Fibroblast of lung (primary cell): Measurements from ENCODE around the gene MYRIP. TPM values are rescaled to one million over a fixed set of nuclear protein-coding genes. Genes with fewer than 3 reads are reported as not detected.
"Not testable (repeated sequence)": the region's sequence is repeated elsewhere in the genome, so short reads cannot be mapped to it uniquely, and the experiment has no call there.

Experiments
- DNase-seq, 2 donors: peaks; one replicate each; pipeline versions ENCODE4 v3.0.0 to v3.0.0-alpha.2; 2010; ENCODE audit warnings: low read depth in 2 of 2
- H2AFZ ChIP-seq: 2 replicates; pipeline ENCODE4 v1.5.1; 2012; ENCODE audit warnings: low read length, control low read depth, inconsistent platforms
- H3K27ac ChIP-seq: 2 replicates; pipeline ENCODE4 v1.5.1; 2011; ENCODE audit warnings: low read length, control low read depth; ENCODE audit not compliant: insufficient read depth
- H3K27me3 ChIP-seq: 2 replicates; pipeline ENCODE4 v1.5.1; 2011; ENCODE audit warnings: mild to moderate bottlenecking, low read length; ENCODE audit not compliant: control insufficient read depth, insufficient read depth
- H3K36me3 ChIP-seq: 2 replicates; pipeline ENCODE4 v1.5.1; 2011; ENCODE audit warnings: low read length; ENCODE audit not compliant: control insufficient read depth, insufficient read depth
- H3K4me1 ChIP-seq: 2 replicates; pipeline ENCODE4 v1.5.1; 2011; ENCODE audit warnings: low read length; ENCODE audit not compliant: control insufficient read depth, insufficient read depth; ENCODE audit errors: extremely low read depth
- H3K4me2 ChIP-seq: 2 replicates; pipeline ENCODE4 v1.5.1; 2011; ENCODE audit warnings: low read length, control low read depth; ENCODE audit not compliant: insufficient read depth; ENCODE audit errors: extremely low read depth
- H3K4me3 ChIP-seq, 4 experiments: fragments of 200-600 bp in 1 of 4; sonication (generic) in 1 of 4; replicated peaks in 1 of 4; 2 replicates each; pipeline ENCODE4 v1.5.1; 2011 to 2016; ENCODE audit warnings: low read length in 4 of 4, low read depth in 3 of 4, mild to moderate bottlenecking in 3 of 4, control low read depth in 2 of 4, inconsistent platforms in 1 of 4, mixed read lengths in 1 of 4; ENCODE audit not compliant: insufficient read depth in 1 of 4; ENCODE audit errors: control extremely low read depth in 1 of 4
- H3K79me2 ChIP-seq: 2 replicates; pipeline ENCODE4 v1.5.1; 2012; ENCODE audit warnings: mild to moderate bottlenecking, low read length, inconsistent platforms; ENCODE audit not compliant: control insufficient read depth, insufficient read depth
- H3K9ac ChIP-seq: 2 replicates; pipeline ENCODE4 v1.5.1; 2011; ENCODE audit warnings: mild to moderate bottlenecking, low read length, control low read depth; ENCODE audit not compliant: insufficient read depth
- H3K9me3 ChIP-seq: 2 replicates; pipeline ENCODE4 v1.5.1; 2012; ENCODE audit warnings: low read depth, low read length; ENCODE audit not compliant: control insufficient read depth, insufficient read depth
- H4K20me1 ChIP-seq: 2 replicates; pipeline ENCODE4 v1.5.1; 2011; ENCODE audit warnings: low read length; ENCODE audit not compliant: control insufficient read depth, insufficient read depth; ENCODE audit errors: extremely low read depth
- EZH2 ChIP-seq: IDR thresholded peaks from 2 replicates; pipeline ENCODE4 v1.5.1; 2012; ENCODE audit warnings: low read length, control low read depth, mild to moderate bottlenecking; ENCODE audit errors: missing control alignments
- polyA plus RNA-seq, 2 donors: library from polyadenylated mRNA; depleted of rRNA in 1 of 2; stranded (reverse) in 1 of 2; unstranded in 1 of 2; fragments of >200 nt; gene quantifications; 2 replicates each; pipeline ENCODE4 v1.2.1, GENCODE V29; 2011 to 2012; ENCODE audit warnings: missing spikeins in 1 of 2
- total RNA-seq: library from RNA; depleted of rRNA; stranded (reverse); fragments of >200 nt; gene quantifications from 2 replicates; pipeline ENCODE4 v1.2.1, GENCODE V29; 2014
- TF ChIP-seq, protein P1 (sequence below), 2 donors: IDR thresholded peaks in 1 of 2; conservative IDR thresholded peaks in 1 of 2; 1 replicate in 1 of 2; 2 replicates in 1 of 2; pipeline ENCODE4 v1.5.1; 2011 to 2012; ENCODE audit warnings: low read length in 2 of 2, control low read depth in 1 of 2, inconsistent platforms in 1 of 2, low read depth in 1 of 2, mild to moderate bottlenecking in 1 of 2

The MYRIP gene
- total and polyA plus RNA-seq, 2 donors (not counting 1 experiment from before 2014, with no cell fraction given), result 0.02 TPM; not detected in 1

- Histone ChIP-seq H3K9ac (no peak overlapping the region), H3K4me1 (no peaks in the 10 kb centered on the region), H3K27me3 (no peaks in the 10 kb centered on the region), H4K20me1 (no peaks in the 10 kb centered on the region), H3K79me2 (no peaks in the 10 kb centered on the region), H2AFZ (no peak overlapping the region), H3K4me3 (no peak overlapping the region), H3K9me3 (no peaks in the 10 kb centered on the region), H3K4me2 (no peak overlapping the region), H3K36me3 (no peaks in the 10 kb centered on the region), H3K27ac (no peak overlapping the region)
- TF ChIP-seq EZH2, result no peak
- TF ChIP-seq, protein P1, sequence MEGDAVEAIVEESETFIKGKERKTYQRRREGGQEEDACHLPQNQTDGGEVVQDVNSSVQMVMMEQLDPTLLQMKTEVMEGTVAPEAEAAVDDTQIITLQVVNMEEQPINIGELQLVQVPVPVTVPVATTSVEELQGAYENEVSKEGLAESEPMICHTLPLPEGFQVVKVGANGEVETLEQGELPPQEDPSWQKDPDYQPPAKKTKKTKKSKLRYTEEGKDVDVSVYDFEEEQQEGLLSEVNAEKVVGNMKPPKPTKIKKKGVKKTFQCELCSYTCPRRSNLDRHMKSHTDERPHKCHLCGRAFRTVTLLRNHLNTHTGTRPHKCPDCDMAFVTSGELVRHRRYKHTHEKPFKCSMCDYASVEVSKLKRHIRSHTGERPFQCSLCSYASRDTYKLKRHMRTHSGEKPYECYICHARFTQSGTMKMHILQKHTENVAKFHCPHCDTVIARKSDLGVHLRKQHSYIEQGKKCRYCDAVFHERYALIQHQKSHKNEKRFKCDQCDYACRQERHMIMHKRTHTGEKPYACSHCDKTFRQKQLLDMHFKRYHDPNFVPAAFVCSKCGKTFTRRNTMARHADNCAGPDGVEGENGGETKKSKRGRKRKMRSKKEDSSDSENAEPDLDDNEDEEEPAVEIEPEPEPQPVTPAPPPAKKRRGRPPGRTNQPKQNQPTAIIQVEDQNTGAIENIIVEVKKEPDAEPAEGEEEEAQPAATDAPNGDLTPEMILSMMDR (conservative IDR thresholded peaks at IDR 0.05 in 1 of 2, IDR thresholded peaks at IDR 0.05 in 1 of 2; ENCODE audit: low read depth in 1 of 2, low read length in 2 of 2), result no peak
- no peak for DNase-seq
These were observed 469.4 kb downstream of the MYRIP start for GRCh38 chr3:40278791-40279190.

DNA sequence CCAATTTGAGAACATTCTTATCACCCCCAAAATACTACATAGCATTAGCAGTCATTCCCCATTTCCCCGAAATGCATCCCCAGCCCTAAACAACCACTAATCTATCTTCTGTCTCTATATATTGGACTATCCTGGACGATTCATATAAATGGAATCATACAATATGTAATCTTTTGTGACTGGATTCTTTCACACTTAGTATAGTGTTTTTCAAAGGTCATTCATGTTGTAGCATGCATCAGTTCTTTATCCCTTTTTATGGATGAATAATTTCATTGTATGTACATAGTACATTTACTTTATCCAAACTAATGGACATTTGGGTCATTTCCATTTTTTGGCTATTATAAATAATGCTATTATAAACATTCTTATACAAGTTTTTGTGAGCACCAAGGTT, 472.6 kb downstream of the MYRIP start:
- H3K4me1 ChIP-seq, result no peaks in the 10 kb centered on the region
- no peaks in the 10 kb centered on the region for H3K36me3 ChIP-seq
- no peak overlapping the region for H3K27ac ChIP-seq
- H3K79me2 ChIP-seq, result no peaks in the 10 kb centered on the region
- no peak overlapping the region for H3K9ac ChIP-seq
- H2AFZ ChIP-seq, result no peak overlapping the region
- H3K27me3 ChIP-seq, result no peaks in the 10 kb centered on the region
- no peaks in the 10 kb centered on the region for H4K20me1 ChIP-seq
- no peak overlapping the region for H3K4me3 ChIP-seq
- TF ChIP-seq EZH2, result no peak
- TF ChIP-seq, protein P1 (conservative IDR thresholded peaks at IDR 0.05 in 1 of 2, IDR thresholded peaks at IDR 0.05 in 1 of 2; ENCODE audit: low read depth in 1 of 2, low read length in 2 of 2), result no peak
- H3K4me2 ChIP-seq, result no peak overlapping the region
- no peak for DNase-seq
- H3K9me3 ChIP-seq, result no peaks in the 10 kb centered on the region

GRCh38 chr3:40283057-40283456, 473.6 kb downstream of the MYRIP start:
- H3K36me3 ChIP-seq, DNase-seq, H3K4me2 ChIP-seq: not testable (repeated sequence)

GRCh38 chr3:40287248-40287647, 477.8 kb downstream of the MYRIP start:
- TF ChIP-seq EZH2, result no peak
- TF ChIP-seq, protein P1 (conservative IDR thresholded peaks at IDR 0.05 in 1 of 2, IDR thresholded peaks at IDR 0.05 in 1 of 2; ENCODE audit: low read depth in 1 of 2, low read length in 2 of 2), result no peak
- Histone ChIP-seq H3K9me3 (no peaks in the 10 kb centered on the region), H3K27me3 (no peaks in the 10 kb centered on the region), H3K4me3 (no peak overlapping the region), H3K36me3 (no peaks in the 10 kb centered on the region), H4K20me1 (no peaks in the 10 kb centered on the region), H3K27ac (no peak overlapping the region), H3K4me2 (no peak overlapping the region), H3K4me1 (no peaks in the 10 kb centered on the region), H3K79me2 (no peaks in the 10 kb centered on the region), H2AFZ (no peak overlapping the region), H3K9ac (no peak overlapping the region)
- no peak for DNase-seq

More at GRCh38 chr3:40283057-40283456, 473.6 kb downstream of the MYRIP start:
- not testable (repeated sequence) for H2AFZ ChIP-seq, H3K9me3 ChIP-seq, H4K20me1 ChIP-seq, H3K4me3 ChIP-seq, H3K4me1 ChIP-seq, H3K9ac ChIP-seq, H3K79me2 ChIP-seq, H3K27me3 ChIP-seq, H3K27ac ChIP-seq
